ENCODE data around the gene GCKR.

- TF ChIP-seq EZH2 (IDR thresholded peaks at IDR 0.05; ENCODE audit: low read depth) (no peak), CTCF (conservative IDR thresholded peaks at IDR 0.05) (no peak)
These were observed 42.7 kb upstream of the GCKR start for GRCh38 chr2:27453968-27454367.
